Neural cell (in vitro differentiated cells): ENCODE results near the gene LRP2. TPM values are rescaled to one million over a fixed set of nuclear protein-coding genes. Genes with fewer than 3 reads are reported as not detected.

Source experiments
- H2AFZ ChIP-seq: fragments of 200-600, 300-800 bp; sonication (generic), shearing (Covaris generic); 2 replicates; pipeline ENCODE4 v1.6.0; 2014; ENCODE audit warnings: low read depth, mild to moderate bottlenecking, antibody characterized with exemption, low read length, moderate library complexity
- H3F3A ChIP-seq: fragments of 200-600 bp; shearing (Covaris generic); 2 replicates; pipeline ENCODE4 v1.6.1; 2016; ENCODE audit warnings: mild to moderate bottlenecking, moderate library complexity, mixed read lengths, antibody characterized with exemption, low read length; ENCODE audit not compliant: insufficient read depth, poor library complexity, severe bottlenecking
- H3K27ac ChIP-seq: fragments of 200-600, 300-800 bp; sonication (generic), shearing (Covaris generic); 2 replicates; pipeline ENCODE4 v1.5.1; 2014; ENCODE audit warnings: mild to moderate bottlenecking, low read length, moderate library complexity
- H3K27me3 ChIP-seq: fragments of 300-800, 200-600 bp; sonication (generic), shearing (Covaris generic); 2 replicates; pipeline ENCODE4 v1.6.0; 2014; ENCODE audit warnings: mild to moderate bottlenecking, low read depth, low read length, moderate library complexity; ENCODE audit not compliant: insufficient read depth
- H3K36me3 ChIP-seq: fragments of 300-800, 200-600 bp; sonication (generic), shearing (Covaris generic); 2 replicates; pipeline ENCODE4 v1.5.1; 2014; ENCODE audit warnings: mild to moderate bottlenecking, antibody characterized with exemption, low read length, moderate library complexity; ENCODE audit not compliant: insufficient read depth
- H3K4me2 ChIP-seq: fragments of 300-800, 200-600 bp; sonication (generic), shearing (Covaris generic); 2 replicates; pipeline ENCODE4 v1.6.0; 2014; ENCODE audit warnings: mild to moderate bottlenecking, low read length
- H3K4me3 ChIP-seq: fragments of 300-800, 200-600 bp; sonication (generic), shearing (Covaris generic); 2 replicates; pipeline ENCODE4 v1.5.1; 2014; ENCODE audit warnings: mild to moderate bottlenecking, low read length, moderate library complexity
- H3K79me2 ChIP-seq: fragments of 200-600 bp; shearing (Covaris generic); replicated peaks from 2 replicates; pipeline ENCODE4 v1.6.0; 2014; ENCODE audit warnings: mild to moderate bottlenecking, low read length, moderate library complexity; ENCODE audit not compliant: insufficient read depth
- H3K9ac ChIP-seq: fragments of 300-800, 200-600 bp; sonication (generic), shearing (Covaris generic); 2 replicates; pipeline ENCODE4 v1.6.1; 2016; ENCODE audit warnings: mild to moderate bottlenecking, low read length, mixed read lengths
- H3K9me2 ChIP-seq: fragments of 200-600 bp; shearing (Covaris generic); 2 replicates; pipeline ENCODE4 v1.6.1; 2016; ENCODE audit warnings: mild to moderate bottlenecking, low read length, mixed read lengths; ENCODE audit not compliant: insufficient read depth
- H3K9me3 ChIP-seq: fragments of 200-600, 300-800 bp; sonication (generic), shearing (Covaris generic); 2 replicates; pipeline ENCODE4 v1.6.1; 2016; ENCODE audit warnings: mild to moderate bottlenecking, mixed run types, low read length, moderate library complexity, mixed read lengths
- H4K20me1 ChIP-seq: fragments of 200-600 bp; shearing (Covaris generic); 2 replicates; pipeline ENCODE4 v1.6.1; 2016; ENCODE audit warnings: mild to moderate bottlenecking, mixed run types; ENCODE audit not compliant: insufficient read depth
- CTCF ChIP-seq: fragments of 450-650 bp; IDR thresholded peaks from 2 replicates; pipeline ENCODE4 v1.5.1; 2014; ENCODE audit warnings: antibody characterized with exemption, mild to moderate bottlenecking, moderate library complexity; ENCODE audit not compliant: poor library complexity, severe bottlenecking
- EP300 ChIP-seq: fragments of 450-650 bp; conservative IDR thresholded peaks from 2 replicates; pipeline ENCODE4 v1.6.1; 2014; ENCODE audit warnings: antibody characterized with exemption, mild to moderate bottlenecking, moderate library complexity; ENCODE audit not compliant: poor library complexity, severe bottlenecking
- EZH2 ChIP-seq: fragments of 200-600, 300-800 bp; shearing (Covaris generic), sonication (generic); IDR thresholded peaks from 2 replicates; pipeline ENCODE4 v1.6.1; 2014; ENCODE audit warnings: antibody characterized with exemption, low read length, borderline replicate concordance, mild to moderate bottlenecking; ENCODE audit not compliant: insufficient read depth, poor library complexity, severe bottlenecking
- MXI1 ChIP-seq: fragments of 450-650 bp; conservative IDR thresholded peaks from 2 replicates; pipeline ENCODE4 v1.6.1; 2014; ENCODE audit warnings: antibody characterized with exemption, mild to moderate bottlenecking; ENCODE audit not compliant: poor library complexity, severe bottlenecking
- POLR2AphosphoS5 ChIP-seq: IDR thresholded peaks from 2 replicates; pipeline ENCODE4 v1.6.1; 2012
- RAD21 ChIP-seq: fragments of 450-650 bp; conservative IDR thresholded peaks from 2 replicates; pipeline ENCODE4 v1.6.1; 2014; ENCODE audit warnings: antibody characterized with exemption, mild to moderate bottlenecking, moderate library complexity
- REST ChIP-seq: IDR thresholded peaks from 2 replicates; pipeline ENCODE4 v1.6.1; 2012; ENCODE audit warnings: borderline replicate concordance
- SMC3 ChIP-seq: fragments of 450-650 bp; conservative IDR thresholded peaks from 2 replicates; pipeline ENCODE4 v1.6.1; 2014; ENCODE audit warnings: antibody characterized with exemption, mild to moderate bottlenecking, moderate library complexity; ENCODE audit not compliant: poor library complexity
- TAF1 ChIP-seq: IDR thresholded peaks from 2 replicates; pipeline ENCODE4 v1.6.1; 2012; ENCODE audit warnings: low read depth
- polyA plus RNA-seq: library from polyadenylated mRNA; depleted of rRNA; stranded (reverse); fragments of >200 nt; gene quantifications from 2 replicates; pipeline ENCODE4 v1.2.3, GENCODE V29; 2014

LRP2 gene
- polyA plus RNA-seq, 1 donor from 2014 or later = 1.8 TPM

- H3K9me3 ChIP-seq = no peaks in the 10 kb centered on the region
- H3K4me2 ChIP-seq = no peak overlapping the region
- no peaks in the 10 kb centered on the region for H3K27me3 ChIP-seq
- H3K79me2 ChIP-seq = peaks cover 1% of the 10 kb centered on the region
- no peak overlapping the region for H3K4me3 ChIP-seq
- H2AFZ ChIP-seq = no peak overlapping the region
- no peak overlapping the region for H3K27ac ChIP-seq
- no peak overlapping the region for H3K9ac ChIP-seq
- H4K20me1 ChIP-seq = no peaks in the 10 kb centered on the region
- no peaks in the 10 kb centered on the region for H3K9me2 ChIP-seq
- no peaks in the 10 kb centered on the region for H3K36me3 ChIP-seq
- H3F3A ChIP-seq = no peaks in the 10 kb centered on the region
- no peak for TF ChIP-seq SMC3
- no peak for TF ChIP-seq REST
- no peak for TF ChIP-seq POLR2AphosphoS5
Measured at GRCh38 chr2:169345486-169346437, 16.6 kb downstream of the LRP2 start.

GRCh38 chr2:169344736-169345485 lies 17.4 kb downstream of the LRP2 start:
- Histone ChIP-seq H2AFZ (no peak overlapping the region), H3K27ac (no peak overlapping the region), H3K9ac (no peak overlapping the region), H3F3A (no peaks in the 10 kb centered on the region), H3K4me2 (no peak overlapping the region), H3K27me3 (no peaks in the 10 kb centered on the region), H3K79me2 (peaks cover 7% of the 10 kb centered on the region), H3K9me2 (no peaks in the 10 kb centered on the region), H3K4me3 (no peak overlapping the region), H4K20me1 (no peaks in the 10 kb centered on the region), H3K36me3 (no peaks in the 10 kb centered on the region), H3K9me3 (no peaks in the 10 kb centered on the region)
- TF ChIP-seq REST (no peak), MXI1 (no peak), SMC3 (no peak), EZH2 (no peak), CTCF (no peak), EP300 (no peak), POLR2AphosphoS5 (no peak), RAD21 (no peak), TAF1 (no peak)
